ENCODE data around the gene NLGN1.

NLGN1 gene

GRCh38 chr3:174191895-174192294, 794.4 kb downstream of the NLGN1 start:
- no peak for DNase-seq (ENCODE audit: low read depth)
- no peak overlapping the region for H3K4me3 ChIP-seq (ENCODE audit: control insufficient read depth, low read depth, low read length)
- no peak for TF ChIP-seq CTCF (conservative IDR thresholded peaks at IDR 0.05; ENCODE audit: control insufficient read depth, insufficient read depth, low read depth, low read length)

- no peak overlapping the region for H3K4me3 ChIP-seq (ENCODE audit: control insufficient read depth, low read depth, low read length)
- no peak for TF ChIP-seq CTCF (conservative IDR thresholded peaks at IDR 0.05; ENCODE audit: control insufficient read depth, insufficient read depth, low read depth, low read length)
- no peak for DNase-seq (ENCODE audit: low read depth)
Measured at GRCh38 chr3:174192471-174192870, 794.9 kb downstream of the NLGN1 start.

- DNase-seq (ENCODE audit: low read depth) = no peak
- no peak for TF ChIP-seq CTCF (conservative IDR thresholded peaks at IDR 0.05; ENCODE audit: control insufficient read depth, insufficient read depth, low read depth, low read length)
Measured at GRCh38 chr3:174193604-174194003, 796.1 kb downstream of the NLGN1 start.

DNA sequence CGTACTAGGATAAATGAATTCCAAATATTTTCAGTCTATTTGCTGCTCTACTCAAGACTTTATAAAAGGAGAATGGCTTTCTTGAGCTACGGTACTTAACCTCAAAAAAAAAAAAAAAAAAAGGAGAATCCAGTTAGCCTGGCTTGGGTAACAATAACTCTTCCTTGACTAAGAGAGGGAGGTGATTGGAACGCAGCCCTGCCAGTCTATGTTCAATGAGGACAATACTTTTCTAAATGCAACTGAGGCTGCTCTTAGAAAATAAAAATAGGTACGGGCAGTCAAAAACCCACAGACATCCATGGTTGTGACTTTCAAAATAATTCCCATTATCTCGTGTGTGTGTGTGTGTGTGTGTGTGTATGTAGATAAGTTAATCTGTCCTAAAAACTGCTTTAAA, 799.9 kb downstream of the NLGN1 start:
- DNase-seq (ENCODE audit: low read depth) = no peak
- no peak for TF ChIP-seq CTCF (conservative IDR thresholded peaks at IDR 0.05; ENCODE audit: control insufficient read depth, insufficient read depth, low read depth, low read length)

More at GRCh38 chr3:174193604-174194003, 796.1 kb downstream of the NLGN1 start:
- H3K4me3 ChIP-seq (ENCODE audit: control insufficient read depth, low read depth, low read length) = no peak overlapping the region

GRCh38 chr3:174198199-174198598, 800.7 kb downstream of the NLGN1 start:
- H3K4me3 ChIP-seq (ENCODE audit: control insufficient read depth, low read depth, low read length) = no peak overlapping the region
- TF ChIP-seq CTCF (conservative IDR thresholded peaks at IDR 0.05; ENCODE audit: control insufficient read depth, insufficient read depth, low read depth, low read length) = no peak
- DNase-seq (ENCODE audit: low read depth) = peak; percentile 35

More for the DNA sequence above, 799.9 kb downstream of the NLGN1 start:
- no peak overlapping the region for H3K4me3 ChIP-seq (ENCODE audit: control insufficient read depth, low read depth, low read length)

GRCh38 chr3:174199696-174200095, 802.2 kb downstream of the NLGN1 start:
- no peak for TF ChIP-seq CTCF (conservative IDR thresholded peaks at IDR 0.05; ENCODE audit: control insufficient read depth, insufficient read depth, low read depth, low read length)
- no peak overlapping the region for H3K4me3 ChIP-seq (ENCODE audit: control insufficient read depth, low read depth, low read length)
- DNase-seq (ENCODE audit: low read depth) = no peak

DNA sequence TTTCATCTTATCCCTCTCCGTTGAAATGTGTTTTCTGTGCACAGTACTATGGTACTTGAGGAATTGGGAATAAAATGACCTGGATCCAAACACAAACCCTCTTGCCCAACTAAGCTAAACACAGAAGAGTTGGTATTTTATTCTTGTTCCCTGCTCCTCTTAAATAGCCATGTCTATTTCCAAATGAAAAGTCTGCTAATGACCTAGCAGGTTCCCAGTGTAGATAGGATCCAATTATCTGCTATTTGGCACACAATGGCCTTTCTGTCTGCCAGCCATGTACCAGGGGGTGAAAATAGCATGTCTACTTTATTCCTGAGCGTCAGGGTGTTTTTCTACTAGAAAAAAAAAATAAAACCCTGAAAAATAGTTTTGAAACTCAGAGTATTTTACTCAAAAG, 804.6 kb downstream of the NLGN1 start:
- DNase-seq (ENCODE audit: low read depth) = no peak
- no peak overlapping the region for H3K4me3 ChIP-seq (ENCODE audit: control insufficient read depth, low read depth, low read length)
- no peak for TF ChIP-seq CTCF (conservative IDR thresholded peaks at IDR 0.05; ENCODE audit: control insufficient read depth, insufficient read depth, low read depth, low read length)
